Cardiac fibroblast (primary cell): ENCODE measurements around the gene THADA.

Source experiments
- DNase-seq, 2 donors: peaks; one replicate each; pipeline versions ENCODE4 v3.0.0 to v3.0.0-alpha.2; 2010; ENCODE audit warnings: low read depth in 2 of 2
- H3K4me3 ChIP-seq, 2 donors: replicated peaks in 1 of 2; 1 replicate in 1 of 2; 2 replicates in 1 of 2; pipeline ENCODE4 v1.5.1; 2011; ENCODE audit warnings: low read depth in 2 of 2, low read length in 2 of 2, mild to moderate bottlenecking in 2 of 2, moderate library complexity in 1 of 2
- TF ChIP-seq, protein P1 (sequence below): IDR thresholded peaks from one replicate; pipeline ENCODE4 v1.5.1; 2011; ENCODE audit warnings: low read depth, mild to moderate bottlenecking, low read length, inconsistent platforms

The THADA gene

DNA sequence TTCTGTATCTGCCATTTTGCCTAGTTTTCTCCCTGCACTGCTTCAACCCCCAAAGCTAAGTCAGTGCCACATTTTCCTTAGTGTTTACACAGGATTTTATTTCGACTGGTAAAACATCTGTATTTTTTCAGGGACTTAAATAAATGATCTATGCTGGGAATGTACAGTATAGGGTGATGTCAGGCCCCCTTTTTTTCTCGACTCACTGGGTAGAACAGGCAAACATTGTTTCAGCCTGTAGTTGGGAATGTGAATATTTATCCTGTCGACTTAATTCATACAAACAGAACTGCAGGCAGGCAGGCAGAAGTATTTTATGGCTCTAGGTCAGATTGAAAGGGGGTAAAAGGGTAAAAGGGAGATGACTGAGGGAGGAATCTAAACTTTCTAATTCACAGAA lies 245.9 kb downstream of the THADA start:
- TF ChIP-seq, protein P1, sequence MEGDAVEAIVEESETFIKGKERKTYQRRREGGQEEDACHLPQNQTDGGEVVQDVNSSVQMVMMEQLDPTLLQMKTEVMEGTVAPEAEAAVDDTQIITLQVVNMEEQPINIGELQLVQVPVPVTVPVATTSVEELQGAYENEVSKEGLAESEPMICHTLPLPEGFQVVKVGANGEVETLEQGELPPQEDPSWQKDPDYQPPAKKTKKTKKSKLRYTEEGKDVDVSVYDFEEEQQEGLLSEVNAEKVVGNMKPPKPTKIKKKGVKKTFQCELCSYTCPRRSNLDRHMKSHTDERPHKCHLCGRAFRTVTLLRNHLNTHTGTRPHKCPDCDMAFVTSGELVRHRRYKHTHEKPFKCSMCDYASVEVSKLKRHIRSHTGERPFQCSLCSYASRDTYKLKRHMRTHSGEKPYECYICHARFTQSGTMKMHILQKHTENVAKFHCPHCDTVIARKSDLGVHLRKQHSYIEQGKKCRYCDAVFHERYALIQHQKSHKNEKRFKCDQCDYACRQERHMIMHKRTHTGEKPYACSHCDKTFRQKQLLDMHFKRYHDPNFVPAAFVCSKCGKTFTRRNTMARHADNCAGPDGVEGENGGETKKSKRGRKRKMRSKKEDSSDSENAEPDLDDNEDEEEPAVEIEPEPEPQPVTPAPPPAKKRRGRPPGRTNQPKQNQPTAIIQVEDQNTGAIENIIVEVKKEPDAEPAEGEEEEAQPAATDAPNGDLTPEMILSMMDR, result no peak
- no peak overlapping the region for H3K4me3 ChIP-seq
- DNase-seq, result no peak

DNA sequence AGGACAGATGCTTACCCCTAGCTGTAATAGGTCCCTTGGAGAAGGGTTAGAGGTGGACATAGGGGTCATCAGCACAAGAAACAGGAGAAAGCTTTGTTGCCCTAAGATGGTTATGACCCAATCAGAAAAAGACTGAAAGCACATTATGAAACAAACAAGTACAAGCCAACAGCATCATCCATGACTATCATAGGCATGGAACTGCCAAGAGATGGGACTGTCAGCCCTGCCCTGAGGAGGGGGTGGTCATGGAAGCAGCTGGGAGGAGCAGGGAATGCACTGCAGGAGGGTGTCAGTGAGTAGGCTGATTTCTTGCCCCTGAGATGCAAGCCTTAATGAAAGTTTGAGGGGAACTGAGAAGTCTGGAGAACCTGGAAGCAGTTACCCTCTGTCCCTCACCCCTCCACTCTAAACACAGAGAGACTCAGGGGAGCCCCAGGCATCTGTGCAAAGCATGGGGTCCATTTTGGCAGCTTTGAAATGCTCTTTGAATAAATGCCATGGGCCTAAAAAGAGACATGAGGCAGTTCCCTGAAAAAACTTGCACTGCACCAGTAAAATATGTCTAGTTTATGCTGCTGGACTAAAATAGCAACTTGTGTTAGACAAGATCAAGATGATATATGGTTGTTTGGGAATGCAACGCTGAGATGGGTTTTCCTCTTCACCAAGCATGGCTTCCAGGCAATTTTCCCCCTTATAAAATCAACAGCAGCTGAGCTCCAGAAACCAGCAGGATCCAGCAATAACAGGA lies 246.8 kb downstream of the THADA start:
- H3K4me3 ChIP-seq, result no peak overlapping the region
- TF ChIP-seq, protein P1, result no peak
- DNase-seq, result no peak

DNA sequence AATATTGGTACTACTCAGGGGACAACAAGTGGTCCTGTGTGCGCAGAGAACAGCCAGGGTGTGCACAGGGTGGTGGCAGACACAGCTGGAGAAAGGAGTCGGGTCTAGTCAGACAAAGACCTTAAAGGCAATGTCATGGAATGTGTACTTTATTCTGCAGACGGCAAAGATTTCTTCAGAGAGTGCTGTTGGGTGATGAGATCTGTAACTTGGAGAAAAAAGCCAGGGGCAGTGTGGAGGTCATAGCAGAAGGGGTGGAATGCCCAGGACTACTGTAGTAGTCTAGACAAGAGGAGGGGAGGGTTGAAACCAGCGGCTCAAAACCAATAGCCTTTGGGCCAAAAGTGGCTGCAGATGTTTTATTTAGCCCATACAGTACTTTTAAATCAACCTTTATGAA lies 248.1 kb downstream of the THADA start:
- no peak overlapping the region for H3K4me3 ChIP-seq
- TF ChIP-seq, protein P1, result no peak
- no peak for DNase-seq

DNA sequence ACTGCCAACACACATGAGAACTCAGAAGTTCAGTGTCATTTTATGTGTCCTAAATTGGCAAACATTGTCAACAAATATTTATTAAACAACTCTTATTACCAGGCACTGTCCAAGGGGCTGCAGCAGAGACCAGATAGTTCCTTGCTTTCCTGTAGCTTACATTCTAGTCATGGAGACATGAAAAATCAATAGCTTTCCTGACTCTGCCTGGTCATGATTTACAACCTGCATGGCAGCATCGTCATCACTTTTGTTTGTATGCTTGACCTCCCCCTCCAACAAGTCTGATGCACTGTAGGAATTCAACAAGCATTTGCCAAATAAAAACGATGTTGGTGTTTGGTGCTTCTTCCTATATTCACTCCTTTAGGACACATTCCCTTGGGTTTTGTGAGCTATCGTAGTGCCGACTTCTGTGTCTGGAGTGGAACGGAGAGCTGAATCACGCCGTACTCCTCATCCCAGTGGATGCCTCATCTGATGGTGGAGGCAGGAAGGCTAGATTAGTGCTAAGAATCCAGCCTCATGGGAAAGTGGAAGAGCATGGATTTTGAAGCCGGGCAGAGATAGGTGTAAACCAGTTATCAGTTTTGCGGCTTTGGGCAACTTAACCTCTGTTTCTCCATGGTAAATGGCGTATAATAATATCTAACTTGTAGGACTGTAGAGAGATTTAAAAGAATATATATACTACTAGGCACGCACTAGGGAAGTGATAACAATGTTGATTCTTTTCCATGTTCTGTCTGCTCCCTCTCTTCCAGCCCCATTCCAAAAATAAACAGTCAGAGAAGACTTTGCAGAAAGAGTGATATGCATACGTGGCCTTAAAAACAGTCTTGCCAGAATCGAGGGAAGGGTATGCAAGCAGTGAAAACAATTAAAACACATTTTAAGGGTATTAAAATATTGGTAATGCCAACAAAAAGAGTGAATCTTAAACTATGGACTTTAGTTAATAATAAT lies 249.0 kb downstream of the THADA start:
- no peak for DNase-seq
- TF ChIP-seq, protein P1, result no peak
- H3K4me3 ChIP-seq, result no peak overlapping the region

DNA sequence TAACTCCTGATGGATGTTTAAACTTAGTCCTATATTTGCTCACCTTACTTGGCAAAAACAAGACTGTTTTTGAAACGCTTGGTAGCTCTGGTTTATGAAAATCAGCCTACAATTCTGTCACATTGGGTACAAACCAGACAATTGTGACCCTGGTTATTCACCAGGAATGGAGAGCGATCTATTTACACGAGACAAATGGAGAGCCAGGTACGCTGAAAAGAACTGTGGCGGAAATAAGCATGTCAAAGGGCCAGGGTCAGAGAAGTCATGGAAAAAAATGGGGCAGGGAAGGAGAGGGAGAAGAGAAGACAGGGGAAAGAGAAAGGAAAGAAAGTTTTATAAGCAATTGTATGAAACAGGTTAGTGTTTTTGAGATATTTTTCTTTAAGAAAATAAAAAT lies 250.0 kb downstream of the THADA start:
- DNase-seq, result no peak
- TF ChIP-seq, protein P1, result no peak
- H3K4me3 ChIP-seq, result no peak overlapping the region

DNA sequence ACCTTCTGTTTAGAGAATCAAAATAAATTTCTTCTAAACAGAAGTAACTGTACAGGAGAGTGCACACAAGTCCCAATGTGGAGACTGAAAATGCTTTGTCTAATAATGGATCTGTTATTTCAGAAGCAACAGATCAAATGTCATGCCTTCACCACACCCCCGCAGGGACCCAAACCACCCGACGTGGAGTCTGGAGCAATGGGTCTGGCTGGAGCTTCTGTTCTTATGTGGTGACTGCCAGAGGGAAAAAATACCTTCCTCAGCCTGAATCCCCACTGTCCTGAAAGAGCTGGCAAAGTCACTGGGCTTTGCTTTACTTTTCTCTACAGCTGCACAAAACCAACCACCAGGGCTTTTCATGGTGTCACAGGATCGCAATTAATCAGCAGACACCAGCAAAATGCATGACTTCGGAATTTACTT lies 250.4 kb downstream of the THADA start:
- TF ChIP-seq, protein P1, result no peak
- DNase-seq, result peak in 1 of 2 donors; percentile 43
- H3K4me3 ChIP-seq, result no peak overlapping the region
